ENCODE measurements around the gene HEBP1.

HEBP1 gene

GRCh38 chr12:12951504-12951903 is 48.6 kb downstream of the HEBP1 start:
- peaks cover 7% of the 10 kb centered on the region for H3K27me3 ChIP-seq (ENCODE audit: insufficient read depth, low read length)
- no peaks in the 10 kb centered on the region for H3K4me1 ChIP-seq (ENCODE audit: insufficient read depth, low read length)
- H3K9me3 ChIP-seq (ENCODE audit: low read length), result no peaks in the 10 kb centered on the region
- no peaks in the 10 kb centered on the region for H3K36me3 ChIP-seq (ENCODE audit: insufficient read depth, low read length)
- no peak overlapping the region for H3K4me3 ChIP-seq (ENCODE audit: low read length)
- no peak overlapping the region for H2AFZ ChIP-seq (ENCODE audit: low read depth, low read length)

- Histone ChIP-seq H3K27me3 (ENCODE audit: insufficient read depth, low read length) (peaks cover 3% of the 10 kb centered on the region), H3K4me1 (ENCODE audit: insufficient read depth, low read length) (no peaks in the 10 kb centered on the region), H3K4me3 (ENCODE audit: low read length) (no peak overlapping the region), H2AFZ (ENCODE audit: low read depth, low read length) (no peak overlapping the region), H3K9me3 (ENCODE audit: low read length) (no peaks in the 10 kb centered on the region), H3K36me3 (ENCODE audit: insufficient read depth, low read length) (no peaks in the 10 kb centered on the region)
These were observed 52.2 kb downstream of the HEBP1 start for GRCh38 chr12:12947902-12948301.

GRCh38 chr12:12946686-12947355 is 53.2 kb downstream of the HEBP1 start:
- H3K9me3 ChIP-seq (ENCODE audit: low read length), result no peaks in the 10 kb centered on the region
- no peaks in the 10 kb centered on the region for H3K36me3 ChIP-seq (ENCODE audit: insufficient read depth, low read length)
- H2AFZ ChIP-seq (ENCODE audit: low read depth, low read length), result no peak overlapping the region
- no peaks in the 10 kb centered on the region for H3K4me1 ChIP-seq (ENCODE audit: insufficient read depth, low read length)
- H3K27me3 ChIP-seq (ENCODE audit: insufficient read depth, low read length), result peaks cover 3% of the 10 kb centered on the region
- H3K4me3 ChIP-seq (ENCODE audit: low read length), result no peak overlapping the region

- peaks cover 3% of the 10 kb centered on the region for H3K27me3 ChIP-seq (ENCODE audit: insufficient read depth, low read length)
- no peak overlapping the region for H3K4me3 ChIP-seq (ENCODE audit: low read length)
- no peak overlapping the region for H2AFZ ChIP-seq (ENCODE audit: low read depth, low read length)
- no peaks in the 10 kb centered on the region for H3K36me3 ChIP-seq (ENCODE audit: insufficient read depth, low read length)
- no peaks in the 10 kb centered on the region for H3K9me3 ChIP-seq (ENCODE audit: low read length)
- H3K4me1 ChIP-seq (ENCODE audit: insufficient read depth, low read length), result no peaks in the 10 kb centered on the region
These were observed 54.5 kb downstream of the HEBP1 start for GRCh38 chr12:12945591-12945990.

GRCh38 chr12:12943586-12944260 is 56.3 kb downstream of the HEBP1 start:
- Histone ChIP-seq H3K9me3 (ENCODE audit: low read length) (no peaks in the 10 kb centered on the region), H3K4me3 (ENCODE audit: low read length) (no peak overlapping the region), H3K36me3 (ENCODE audit: insufficient read depth, low read length) (no peaks in the 10 kb centered on the region), H2AFZ (ENCODE audit: low read depth, low read length) (no peak overlapping the region), H3K4me1 (ENCODE audit: insufficient read depth, low read length) (no peaks in the 10 kb centered on the region), H3K27me3 (ENCODE audit: insufficient read depth, low read length) (peaks cover 3% of the 10 kb centered on the region)

- Histone ChIP-seq H3K36me3 (ENCODE audit: insufficient read depth, low read length) (no peaks in the 10 kb centered on the region), H3K9me3 (ENCODE audit: low read length) (no peaks in the 10 kb centered on the region), H3K4me1 (ENCODE audit: insufficient read depth, low read length) (no peaks in the 10 kb centered on the region), H3K27me3 (ENCODE audit: insufficient read depth, low read length) (peaks cover 3% of the 10 kb centered on the region), H2AFZ (ENCODE audit: low read depth, low read length) (no peak overlapping the region), H3K4me3 (ENCODE audit: low read length) (no peak overlapping the region)
These were observed 58.4 kb downstream of the HEBP1 start for GRCh38 chr12:12941450-12942350.

- Histone ChIP-seq H3K4me1 (ENCODE audit: insufficient read depth, low read length) (no peaks in the 10 kb centered on the region), H2AFZ (ENCODE audit: low read depth, low read length) (no peak overlapping the region)
These were observed 60.2 kb downstream of the HEBP1 start for GRCh38 chr12:12939888-12940287.

GRCh38 chr12:12938541-12938940 is 61.5 kb downstream of the HEBP1 start:
- peaks cover under 1% of the 10 kb centered on the region for H3K27me3 ChIP-seq (ENCODE audit: insufficient read depth, low read length)
- no peak overlapping the region for H3K4me3 ChIP-seq (ENCODE audit: low read length)
- no peaks in the 10 kb centered on the region for H3K9me3 ChIP-seq (ENCODE audit: low read length)
- H3K36me3 ChIP-seq (ENCODE audit: insufficient read depth, low read length), result no peaks in the 10 kb centered on the region
- no peak overlapping the region for H2AFZ ChIP-seq (ENCODE audit: low read depth, low read length)
- H3K4me1 ChIP-seq (ENCODE audit: insufficient read depth, low read length), result peaks cover 11% of the 10 kb centered on the region

More at GRCh38 chr12:12939888-12940287, 60.2 kb downstream of the HEBP1 start:
- no peaks in the 10 kb centered on the region for H3K9me3 ChIP-seq (ENCODE audit: low read length)
- H3K27me3 ChIP-seq (ENCODE audit: insufficient read depth, low read length), result peaks cover 3% of the 10 kb centered on the region
- H3K36me3 ChIP-seq (ENCODE audit: insufficient read depth, low read length), result no peaks in the 10 kb centered on the region
- H3K4me3 ChIP-seq (ENCODE audit: low read length), result no peak overlapping the region

GRCh38 chr12:12936983-12937491 is 63.0 kb downstream of the HEBP1 start:
- Histone ChIP-seq H3K4me3 (ENCODE audit: low read length) (no peak overlapping the region), H2AFZ (ENCODE audit: low read depth, low read length) (no peak overlapping the region), H3K36me3 (ENCODE audit: insufficient read depth, low read length) (no peaks in the 10 kb centered on the region), H3K4me1 (ENCODE audit: insufficient read depth, low read length) (peaks cover 11% of the 10 kb centered on the region), H3K27me3 (ENCODE audit: insufficient read depth, low read length) (no peaks in the 10 kb centered on the region), H3K9me3 (ENCODE audit: low read length) (no peaks in the 10 kb centered on the region)

GRCh38 chr12:12934556-12934955 is 65.5 kb downstream of the HEBP1 start:
- H3K4me3 ChIP-seq (ENCODE audit: low read length), result no peak overlapping the region
- no peak overlapping the region for H2AFZ ChIP-seq (ENCODE audit: low read depth, low read length)
- peaks cover 13% of the 10 kb centered on the region for H3K4me1 ChIP-seq (ENCODE audit: insufficient read depth, low read length)
- no peaks in the 10 kb centered on the region for H3K27me3 ChIP-seq (ENCODE audit: insufficient read depth, low read length)
- H3K9me3 ChIP-seq (ENCODE audit: low read length), result no peaks in the 10 kb centered on the region
- no peaks in the 10 kb centered on the region for H3K36me3 ChIP-seq (ENCODE audit: insufficient read depth, low read length)

GRCh38 chr12:12933742-12934141 is 66.3 kb downstream of the HEBP1 start:
- no peaks in the 10 kb centered on the region for H3K27me3 ChIP-seq (ENCODE audit: insufficient read depth, low read length)
- H3K4me1 ChIP-seq (ENCODE audit: insufficient read depth, low read length), result peaks cover 13% of the 10 kb centered on the region
- no peaks in the 10 kb centered on the region for H3K36me3 ChIP-seq (ENCODE audit: insufficient read depth, low read length)
- no peaks in the 10 kb centered on the region for H3K9me3 ChIP-seq (ENCODE audit: low read length)
- H2AFZ ChIP-seq (ENCODE audit: low read depth, low read length), result no peak overlapping the region
- no peak overlapping the region for H3K4me3 ChIP-seq (ENCODE audit: low read length)

GRCh38 chr12:12930633-12931219 is 69.3 kb downstream of the HEBP1 start:
- Histone ChIP-seq H2AFZ (ENCODE audit: low read depth, low read length) (no peak overlapping the region), H3K4me1 (ENCODE audit: insufficient read depth, low read length) (peaks cover 13% of the 10 kb centered on the region), H3K4me3 (ENCODE audit: low read length) (no peak overlapping the region), H3K36me3 (ENCODE audit: insufficient read depth, low read length) (no peaks in the 10 kb centered on the region), H3K27me3 (ENCODE audit: insufficient read depth, low read length) (peaks cover 5% of the 10 kb centered on the region), H3K9me3 (ENCODE audit: low read length) (peaks cover 2% of the 10 kb centered on the region)

All from neuron (in vitro differentiated cells).